Endothelial cell of umbilical vein (primary cell): ENCODE data around the gene BBS5. TPM values are rescaled to one million over a fixed set of nuclear protein-coding genes. Genes with fewer than 3 reads are reported as not detected.
"Not testable (repeated sequence)": the region's sequence is repeated elsewhere in the genome, so short reads cannot be mapped to it uniquely, and the experiment has no call there.

Experiments used
- Bru-seq: library from RNA; stranded (reverse); fragments of 400-500 nt; gene quantifications from one replicate; lab custom pipeline; 2021; lab: Mats Ljungman, UMichigan
- BruChase-seq, 2 experiments: library from RNA; stranded (reverse); fragments of 400-500 nt; gene quantifications; one replicate each; lab custom pipeline; 2021; lab: Mats Ljungman, UMichigan
- BruUV-seq: library from RNA; stranded (reverse); fragments of 400-500 nt; replicated peaks from 2 replicates; lab custom pipeline; 2021; lab: Mats Ljungman, UMichigan
- CTCF ChIA-PET: fragments of 300-600, 350-600 bp; sonication (Branson Sonifier 250); formaldehyde crosslinking; loops from one replicate; lab custom pipeline; 2021; ENCODE audit warnings: antibody characterized with exemption, inconsistent platforms; lab: Charles Lee
- POLR2A ChIA-PET: fragments of 300-600, 350-600 bp; sonication (Branson Sonifier 250); formaldehyde crosslinking; loops from one replicate; lab custom pipeline; 2021; ENCODE audit warnings: antibody characterized with exemption, inconsistent platforms; lab: Charles Lee
- DNase-seq: peaks from one replicate; pipeline ENCODE4 v3.0.0-alpha.2; 2011; ENCODE audit warnings: low read depth, low spot score
- FAIRE-seq: peaks from 2 replicates; lab custom pipeline; 2011; peaks lifted over from hg19 to GRCh38; lab: Jason Lieb, UNC
- H2AFZ ChIP-seq: 2 replicates; pipeline ENCODE4 v1.6.0; 2012; ENCODE audit warnings: low read depth, low read length, control low read depth, inconsistent platforms
- H3K27ac ChIP-seq: 2 replicates; pipeline ENCODE4 v1.5.1; 2011; ENCODE audit warnings: low read depth, mild to moderate bottlenecking, control low read depth, low read length, moderate library complexity; ENCODE audit not compliant: insufficient read depth
- H3K27me3 ChIP-seq, 2 experiments: 2 replicates each; pipeline versions ENCODE4 v1.6.0 to v1.6.1; 2011; ENCODE audit warnings: low read length in 2 of 2, mixed read lengths in 1 of 2; ENCODE audit not compliant: control insufficient read depth in 2 of 2, insufficient read depth in 2 of 2
- H3K36me3 ChIP-seq, 2 experiments: 2 replicates in 1 of 2; 3 replicates in 1 of 2; pipeline ENCODE4 v1.5.1; 2011; ENCODE audit warnings: low read length in 2 of 2, mild to moderate bottlenecking in 1 of 2, moderate library complexity in 1 of 2; ENCODE audit not compliant: control insufficient read depth in 2 of 2, insufficient read depth in 2 of 2; ENCODE audit errors: extremely low read depth in 1 of 2
- H3K4me1 ChIP-seq: 3 replicates; pipeline ENCODE4 v1.5.1; 2011; ENCODE audit warnings: mild to moderate bottlenecking, low read length; ENCODE audit not compliant: control insufficient read depth, insufficient read depth; ENCODE audit errors: extremely low read depth
- H3K4me2 ChIP-seq: 2 replicates; pipeline ENCODE4 v1.6.1; 2011; ENCODE audit warnings: low read length, control low read depth, mixed read lengths; ENCODE audit not compliant: insufficient read depth
- H3K4me3 ChIP-seq, 3 experiments: fragments of 200-600 bp in 1 of 3; sonication (generic), shearing (Covaris generic) in 1 of 3; replicated peaks in 1 of 3; 2 replicates each; pipeline ENCODE4 v1.5.1; 2011 to 2016; ENCODE audit warnings: control low read depth in 3 of 3, low read length in 3 of 3, mild to moderate bottlenecking in 2 of 3, inconsistent platforms in 1 of 3, low read depth in 1 of 3, moderate library complexity in 1 of 3; ENCODE audit not compliant: insufficient read depth in 1 of 3
- H3K79me2 ChIP-seq: 2 replicates; pipeline ENCODE4 v1.6.0; 2012; ENCODE audit warnings: low read length, inconsistent platforms; ENCODE audit not compliant: control insufficient read depth, insufficient read depth
- H3K9ac ChIP-seq: replicated peaks from 2 replicates; pipeline ENCODE3; 2011; ENCODE audit warnings: low read length, control low read depth; ENCODE audit not compliant: insufficient read depth; ENCODE audit errors: extremely low read depth
- H3K9me1 ChIP-seq: replicated peaks from 3 replicates; pipeline ENCODE4 v1.6.0; 2011; ENCODE audit warnings: mild to moderate bottlenecking, low read length; ENCODE audit not compliant: control insufficient read depth, insufficient read depth; ENCODE audit errors: extremely low read depth
- H3K9me3 ChIP-seq: replicated peaks from 2 replicates; pipeline ENCODE4 v1.5.1; 2012; ENCODE audit warnings: low read length, inconsistent platforms; ENCODE audit not compliant: control insufficient read depth, insufficient read depth
- H4K20me1 ChIP-seq: replicated peaks from 2 replicates; pipeline ENCODE3; 2011; ENCODE audit warnings: mild to moderate bottlenecking, low read length; ENCODE audit not compliant: control insufficient read depth, insufficient read depth; ENCODE audit errors: extremely low read depth
- CTCF ChIP-seq, 2 donors: IDR thresholded peaks; 1 replicate in 1 of 2; 2 replicates in 1 of 2; pipeline ENCODE4 v1.5.1; 2011; ENCODE audit warnings: low read length in 2 of 2, mild to moderate bottlenecking in 2 of 2, moderate library complexity in 2 of 2, control low read depth in 1 of 2, inconsistent platforms in 1 of 2, low read depth in 1 of 2; ENCODE audit not compliant: insufficient read depth in 1 of 2; ENCODE audit errors: extremely low read depth in 1 of 2
- EZH2 ChIP-seq: IDR thresholded peaks from 2 replicates; pipeline ENCODE4 v1.6.1; 2012; ENCODE audit warnings: borderline replicate concordance, low read depth, mild to moderate bottlenecking, moderate library complexity, low read length, inconsistent platforms; ENCODE audit not compliant: severe bottlenecking
- FOS ChIP-seq: IDR thresholded peaks from 2 replicates; pipeline ENCODE4 v1.6.1; 2011; ENCODE audit warnings: mild to moderate bottlenecking, low read length, moderate library complexity, borderline replicate concordance; ENCODE audit not compliant: insufficient read depth
- GATA2 ChIP-seq: IDR thresholded peaks from 2 replicates; pipeline ENCODE4 v1.7.0; 2011; ENCODE audit warnings: low read depth, mild to moderate bottlenecking, moderate library complexity, mixed read lengths, low read length; ENCODE audit not compliant: insufficient read length, insufficient read depth
- JUN ChIP-seq: IDR thresholded peaks from 2 replicates; pipeline ENCODE4 v1.6.1; 2011; ENCODE audit warnings: borderline replicate concordance, low read depth; ENCODE audit not compliant: insufficient read length, insufficient read depth
- MAX ChIP-seq: IDR thresholded peaks from 2 replicates; pipeline ENCODE4 v1.6.1; 2011; ENCODE audit not compliant: insufficient read depth, insufficient read length
- MYC ChIP-seq: IDR thresholded peaks from one replicate; pipeline ENCODE4 v1.6.1; 2011; ENCODE audit warnings: mild to moderate bottlenecking, low read depth, low read length
- POLR2A ChIP-seq: IDR thresholded peaks from 2 replicates; pipeline ENCODE4 v1.6.1; 2012; ENCODE audit warnings: low read depth, mild to moderate bottlenecking, control low read depth, low read length
- POLR2AphosphoS5 ChIP-seq: IDR thresholded peaks from 2 replicates; pipeline ENCODE4 v1.6.1; 2012; ENCODE audit warnings: low read depth, mild to moderate bottlenecking, control low read depth, low read length, moderate library complexity; ENCODE audit not compliant: insufficient read depth
- dilution Hi-C: fragments of 300-500 bp; cut with MboI; formaldehyde crosslinking; loops from one replicate; pipeline ENCODE4 v1.15.0; 2019; ENCODE audit warnings: low sequenced_read_pairs; ENCODE audit not compliant: extremely low pct_ligation_motif_present
- intact Hi-C: fragments of 100-400 bp; cut with micrococcal nuclease; formaldehyde crosslinking; loops from one replicate; pipeline ENCODE4 v1.10.0; 2022
- long read RNA-seq: library from polyadenylated mRNA; stranded (forward); transcript quantifications from one replicate; pipeline ENCODE4 v2.0.0, GENCODE V29; 2021
- polyA minus RNA-seq, 3 experiments: library from RNA; depleted of rRNA, polyadenylated mRNA; stranded (reverse); fragments of >200 nt; gene quantifications; 1 replicate in 1 of 3; 2 replicates in 2 of 3; pipeline ENCODE4 v1.2.3, GENCODE V29; 2011
- polyA plus RNA-seq, 4 experiments: library from polyadenylated mRNA; depleted of rRNA in 3 of 4; stranded (reverse) in 3 of 4; unstranded in 1 of 4; fragments of >200 nt; gene quantifications; 2 replicates each; pipeline versions ENCODE4 v1.2.1 to v1.2.3, GENCODE V29; 2011 to 2012; ENCODE audit warnings: missing spikeins in 1 of 4
- total RNA-seq: library from RNA; stranded (reverse); gene quantifications from 2 replicates; pipeline ENCODE4 v1.2.3, GENCODE V29; 2021

The BBS5 gene
- 4.1 and 5.6 TPM in 2 replicates for total RNA-seq
- polyA plus RNA-seq = 2.4 and 2.9 TPM in 2 replicates
- 2.0 and 2.5 TPM in 2 replicates for polyA plus RNA-seq (2011; cell fraction: cytosol; rRNA removed)
- polyA plus RNA-seq (2011; cell fraction: nucleus; rRNA removed) = 4.1 and 5.1 TPM in 2 replicates
- polyA plus RNA-seq (2012) = 4.3 and 5.3 TPM in 2 replicates
- 1.5 and 3.5 TPM in 2 replicates for polyA minus RNA-seq
- not detected for polyA minus RNA-seq (2011; cell fraction: cytosol; rRNA and poly(A)+ RNA removed)
- polyA minus RNA-seq (2011; cell fraction: nucleus; rRNA and poly(A)+ RNA removed) = 5.0 and 6.6 TPM in 2 replicates
- percentile 48 among the genes with signal in this experiment for Bru-seq, nascent RNA
- percentile 80 among the genes with signal in this experiment for BruChase-seq, experiment 1, labeled RNA remaining after a 6-hour chase
- BruChase-seq, experiment 2, labeled RNA remaining after a 2-hour chase = percentile 70 among the genes with signal in this experiment
- long read RNA-seq, partial matches to known transcripts = 32 of 32 reads
- long read RNA-seq, other reads (novel, unspliced or antisense) = 0 of 32 reads

- CTCF ChIA-PET = interaction anchor here (0.6 to 3.4 kb wide), 15 partner anchors 8 to 609 kb away, joined by 3 to 21 read pairs (median 3); partner anchors contain the start of genes FASTKD1 and UBR3
- TSS peak; percentile 29 for BruUV-seq
- POLR2A ChIA-PET = interaction anchor here (1.7 kb wide), 1 partner anchor 348 kb away, joined by 6 read pairs; the partner anchor contains the start of gene UBR3
- Histone ChIP-seq H3K27me3 (no peaks in the 10 kb centered on the region), H3K4me2 (peak within 1 kb of the TSS; percentile 92), H3K79me2 (no peaks in the 10 kb centered on the region), H3K9ac (peak within 1 kb of the TSS; percentile 73), H3K27ac (peak within 1 kb of the TSS; percentile 66), H3K4me3 (peak within 1 kb of the TSS; percentile 47 to 82 (median 70)), H2AFZ (peak within 1 kb of the TSS; percentile 75), H3K36me3 (peaks cover 0 to 4% of the 10 kb centered on the region in 2 experiments), H4K20me1 (no peaks in the 10 kb centered on the region), H3K9me1 (no peaks in the 10 kb centered on the region), H3K4me1 (peaks cover 17% of the 10 kb centered on the region), H3K9me3 (no peaks in the 10 kb centered on the region)
- dilution Hi-C loops = no loop called here
- FAIRE-seq = peak; percentile 85
- DNase-seq = peak; percentile 87
- no peak for TF ChIP-seq EZH2
- peak; percentile 55 to 64 for TF ChIP-seq CTCF (IDR thresholded peaks at IDR 0.05; ENCODE audit: extremely low read depth in 1 of 2, insufficient read depth in 1 of 2, low read depth in 1 of 2, low read length in 2 of 2)
- no peak for TF ChIP-seq GATA2
- no peak for TF ChIP-seq JUN
- TF ChIP-seq FOS = no peak
- peak; percentile 61 for TF ChIP-seq POLR2AphosphoS5
- no peak for TF ChIP-seq MYC
- peak; percentile 31 for TF ChIP-seq POLR2A
- TF ChIP-seq MAX = peak; percentile 41
- intact Hi-C loops = loop anchor here (2.0 to 5.0 kb wide), 2 partner anchors 27 to 93 kb away; partner anchors contain the start of gene FASTKD1
These were observed at the start of gene BBS5 for GRCh38 chr2:169479257-169480078. Gene BBS5 (plus strand): TSS chr2:169479494. CDS start chr2:169479554, 60 bp downstream.

- H3K36me3 ChIP-seq, H3K9ac ChIP-seq, H3K4me2 ChIP-seq, BruUV-seq, FAIRE-seq, H3K9me1 ChIP-seq, H3K79me2 ChIP-seq, H3K4me3 ChIP-seq, intact Hi-C loops, dilution Hi-C loops, H3K27ac ChIP-seq, H3K27me3 ChIP-seq, CTCF ChIA-PET, DNase-seq, H3K4me1 ChIP-seq, H3K9me3 ChIP-seq, H2AFZ ChIP-seq, POLR2A ChIA-PET, H4K20me1 ChIP-seq: not testable (repeated sequence)
These were observed 47.5 kb upstream of the BBS5 start for GRCh38 chr2:169431772-169432171.
